NCI-H146 (cell line): ENCODE measurements around the gene ZNF692.
"Not testable (repeated sequence)": the region's sequence is repeated elsewhere in the genome, so short reads cannot be mapped to it uniquely, and the experiment has no call there.

Source experiments
- DNase-seq: peaks from one replicate; lab custom pipeline; 2025; lab: John Stamatoyannopoulos, UW

ZNF692 gene

DNA sequence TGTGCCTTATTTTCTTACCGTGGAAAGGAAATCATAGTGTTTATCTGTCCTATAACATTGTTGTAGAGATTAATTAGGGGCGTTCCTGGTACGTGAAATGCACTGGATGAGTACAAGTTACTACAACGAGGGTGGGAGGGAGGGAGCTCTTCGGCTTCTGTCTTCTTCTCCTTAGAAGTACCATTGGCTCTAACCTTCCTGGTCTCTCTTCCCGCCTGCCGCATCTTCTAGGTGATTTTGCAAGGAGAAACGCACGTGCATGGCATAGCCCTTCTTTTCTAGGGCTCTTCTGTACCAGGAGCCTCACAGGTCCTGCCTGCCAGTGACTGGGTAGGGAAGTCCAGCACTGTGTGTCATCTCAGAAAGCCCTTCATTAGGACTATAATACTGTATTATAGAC lies 50.0 kb downstream of the ZNF692 start:
- DNase-seq: no peak

DNA sequence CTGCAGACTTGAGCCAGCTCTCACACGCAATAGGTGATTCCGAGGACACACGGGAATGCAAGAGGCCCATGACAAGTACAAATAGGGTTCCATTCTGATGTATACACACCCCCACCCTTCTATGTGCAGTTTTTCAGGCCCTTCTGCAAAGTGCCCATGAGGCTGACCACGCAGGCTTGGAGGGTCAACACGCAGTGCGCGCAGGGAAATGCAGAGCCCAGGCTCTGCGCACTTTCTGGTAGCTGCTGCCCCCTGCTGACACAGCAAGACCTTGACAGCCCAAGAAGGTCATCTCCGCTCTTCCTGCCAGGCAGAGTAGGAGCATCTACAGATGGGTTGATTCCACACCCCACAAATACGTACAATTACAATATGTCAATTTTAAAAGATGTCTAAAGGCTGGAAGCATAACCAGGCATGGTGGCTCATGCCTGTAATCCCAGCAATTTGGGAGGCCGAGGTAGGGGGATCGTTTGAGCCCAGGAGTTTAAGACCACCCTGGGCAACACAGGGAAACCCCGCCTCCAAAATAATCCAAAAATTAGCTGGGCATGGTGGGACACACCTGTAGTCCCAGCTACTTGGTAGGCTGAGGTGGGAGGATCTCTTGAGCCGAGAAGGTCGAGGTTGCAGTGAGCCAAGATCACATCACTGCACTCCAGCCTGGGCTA lies 51.7 kb downstream of the ZNF692 start:
- DNase-seq: peak; percentile 66

DNA sequence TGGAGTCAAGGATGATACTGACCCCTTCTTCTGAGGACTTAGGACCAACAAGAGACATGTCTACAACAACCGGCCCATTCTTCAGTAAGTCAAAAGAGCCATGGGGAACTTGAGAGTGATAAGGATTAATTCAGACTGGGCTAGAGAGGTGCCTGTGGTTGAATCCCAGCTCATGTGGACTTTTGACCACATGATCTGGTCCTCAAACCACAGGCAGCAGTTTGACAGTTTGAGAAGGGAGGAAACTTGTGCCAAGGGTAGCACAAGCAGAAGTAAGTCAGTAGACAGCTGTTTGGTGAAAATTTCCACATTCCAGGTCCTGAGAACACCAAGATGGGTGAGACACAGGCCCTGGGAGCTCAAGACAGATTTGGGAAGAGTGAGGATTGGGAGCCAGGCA lies 53.0 kb downstream of the ZNF692 start:
- DNase-seq: no peak

DNA sequence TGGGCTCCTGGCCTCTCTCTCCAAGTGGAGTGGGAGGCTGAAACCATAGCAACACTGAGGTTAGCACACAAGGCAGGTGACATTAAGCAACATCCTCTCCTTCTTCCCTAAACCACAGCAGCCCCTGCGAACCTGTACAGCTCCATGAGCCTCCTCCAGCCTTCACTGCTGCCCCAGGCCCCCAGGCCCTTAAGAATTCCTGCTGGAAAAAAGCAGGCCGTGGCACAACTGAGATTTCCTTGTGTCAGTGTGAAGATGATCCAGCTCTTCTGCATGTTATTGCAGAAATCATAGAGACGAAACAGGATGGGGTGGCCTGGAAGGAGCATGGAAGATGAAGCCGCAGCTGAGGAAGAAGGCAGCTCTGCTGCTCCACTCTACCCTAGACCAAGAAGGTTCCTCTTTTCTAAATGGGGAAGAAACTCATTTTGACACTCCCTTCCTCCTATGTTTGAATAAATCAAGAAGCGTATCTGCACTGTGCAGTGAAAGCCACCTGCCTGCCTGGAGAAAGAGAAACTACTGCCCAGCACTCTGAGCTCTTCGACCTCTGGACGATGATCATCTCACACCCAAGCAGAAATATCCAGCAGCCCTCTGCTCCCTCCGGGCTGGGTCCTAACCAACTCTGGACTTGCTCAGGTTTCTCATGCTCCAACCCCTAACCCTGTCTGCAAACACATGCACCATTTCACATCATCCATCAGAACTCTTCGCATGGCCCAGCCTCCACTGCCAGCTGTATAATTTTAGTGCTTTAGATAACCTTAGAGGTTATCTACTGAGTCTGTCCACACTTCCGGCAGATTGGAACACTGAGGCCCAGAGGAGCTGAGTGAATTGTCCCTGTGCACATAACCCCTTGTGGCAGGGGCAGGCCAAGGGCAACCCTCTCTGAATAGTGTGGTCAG lies 53.9 kb downstream of the ZNF692 start:
- no peak for DNase-seq

DNA sequence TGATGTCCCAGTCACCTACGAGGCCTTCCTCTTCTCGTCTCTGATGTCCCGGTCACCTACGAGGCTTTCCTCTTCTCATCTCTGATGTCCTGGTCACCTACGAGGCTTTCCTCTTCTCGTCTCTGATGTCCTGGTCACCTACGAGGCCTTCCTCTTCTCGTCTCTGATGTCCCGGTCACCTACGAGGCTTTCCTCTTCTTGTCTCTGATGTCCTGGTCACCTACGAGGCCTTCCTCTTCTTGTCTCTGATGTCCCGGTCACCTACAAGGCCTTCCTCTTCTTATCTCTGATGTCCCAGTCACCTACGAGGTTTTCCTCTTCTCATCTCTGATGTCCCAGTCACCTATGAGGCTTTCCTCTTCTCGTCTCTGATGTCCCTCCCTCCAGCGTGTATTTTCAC lies 55.4 kb downstream of the ZNF692 start:
- DNase-seq: not testable (repeated sequence)

DNA sequence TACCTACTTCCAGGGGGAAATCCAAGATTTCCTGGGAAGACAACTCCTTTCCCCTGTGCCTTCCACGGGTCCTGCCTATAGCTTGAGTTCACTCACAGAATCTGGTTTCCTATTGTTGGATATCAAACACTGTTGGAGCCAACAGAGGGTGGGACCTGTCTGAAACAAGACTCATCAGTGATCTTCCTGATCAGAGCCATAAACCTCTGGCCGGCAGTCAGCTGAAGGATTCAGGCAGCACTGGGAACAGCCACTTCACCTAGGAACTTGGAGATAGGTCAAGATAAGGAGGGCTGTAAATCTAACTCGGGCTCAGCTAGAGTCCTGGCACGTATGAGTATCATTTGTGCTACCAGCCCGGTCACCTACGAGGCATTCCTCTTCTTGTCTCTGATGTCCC lies 56.4 kb downstream of the ZNF692 start:
- DNase-seq: no peak

DNA sequence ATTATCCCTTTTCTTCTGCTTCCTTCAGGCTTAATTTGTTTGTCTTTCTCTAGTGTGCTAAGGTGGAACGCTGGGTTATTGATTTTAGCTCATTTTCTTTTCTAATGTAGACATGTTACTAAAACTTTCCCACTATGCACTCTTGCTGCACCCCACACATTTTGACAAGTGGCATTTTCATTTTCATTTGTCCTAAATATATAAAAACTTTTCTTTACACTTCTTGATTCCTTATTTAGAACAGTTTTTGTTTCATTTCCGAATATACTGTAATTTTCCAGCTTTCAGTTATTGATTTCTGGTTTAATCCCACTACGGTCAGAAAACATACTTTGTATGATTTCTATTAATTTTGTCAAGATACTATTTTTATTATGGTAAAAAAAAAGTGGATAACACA lies 58.4 kb downstream of the ZNF692 start:
- DNase-seq: peak; percentile 8
